Hepatocyte (in vitro differentiated cells): Measurements from ENCODE around the gene RCC2. TPM values are rescaled to one million over a fixed set of nuclear protein-coding genes. Genes with fewer than 3 reads are reported as not detected.

Source experiments
- DNase-seq: peaks from one replicate; pipeline ENCODE4 v3.0.0-alpha.2; 2016; ENCODE audit warnings: low spot score
- H2AFZ ChIP-seq: fragments of 200-600 bp; sonication (generic); 2 replicates; pipeline ENCODE4 v1.6.0; 2016; ENCODE audit warnings: antibody characterized with exemption, mild to moderate bottlenecking
- H3K27ac ChIP-seq: fragments of 200-600 bp; sonication (generic); 2 replicates; pipeline ENCODE4 v1.5.1; 2016; ENCODE audit warnings: mild to moderate bottlenecking
- H3K27me3 ChIP-seq: fragments of 200-600 bp; sonication (generic); 2 replicates; pipeline ENCODE4 v1.6.1; 2016
- H3K36me3 ChIP-seq: fragments of 200-600 bp; sonication (generic); replicated peaks from 2 replicates; pipeline ENCODE4 v1.5.1; 2016; ENCODE audit warnings: low read depth; ENCODE audit not compliant: insufficient read depth
- H3K4me1 ChIP-seq: fragments of 200-600 bp; sonication (generic); 2 replicates; pipeline ENCODE4 v1.5.1; 2016; ENCODE audit warnings: mild to moderate bottlenecking, moderate library complexity; ENCODE audit not compliant: insufficient read depth
- H3K4me2 ChIP-seq: fragments of 200-600 bp; sonication (generic); 2 replicates; pipeline ENCODE4 v1.6.0; 2016
- H3K4me3 ChIP-seq: fragments of 200-600 bp; sonication (generic); 2 replicates; pipeline ENCODE4 v1.5.1; 2016; ENCODE audit warnings: mild to moderate bottlenecking
- H3K79me2 ChIP-seq: fragments of 200-600 bp; sonication (generic); 2 replicates; pipeline ENCODE4 v1.6.0; 2017; ENCODE audit warnings: mild to moderate bottlenecking
- H3K9me2 ChIP-seq: fragments of 200-600 bp; sonication (generic); replicated peaks from 2 replicates; pipeline ENCODE4 v1.6.0; 2017; ENCODE audit warnings: mild to moderate bottlenecking; ENCODE audit not compliant: insufficient read depth
- H3K9me3 ChIP-seq: fragments of 200-600 bp; sonication (generic); 2 replicates; pipeline ENCODE4 v1.5.1; 2016; ENCODE audit warnings: low read depth, mild to moderate bottlenecking
- H4K20me1 ChIP-seq: fragments of 200-600 bp; sonication (generic); 2 replicates; pipeline ENCODE4 v1.6.0; 2016; ENCODE audit warnings: mild to moderate bottlenecking; ENCODE audit not compliant: insufficient read depth, poor library complexity, severe bottlenecking
- EZH2 ChIP-seq: fragments of 200-600 bp; sonication (generic); IDR thresholded peaks from 2 replicates; pipeline ENCODE4 v1.6.1; 2016; ENCODE audit warnings: antibody characterized with exemption, mild to moderate bottlenecking, borderline replicate concordance
- EZH2phosphoT487 ChIP-seq: fragments of 200-600 bp; sonication (generic); IDR thresholded peaks from one replicate; pipeline ENCODE4 v1.6.1; 2018; ENCODE audit warnings: antibody characterized with exemption, mild to moderate bottlenecking, low read depth, moderate library complexity; ENCODE audit not compliant: unreplicated experiment, severe bottlenecking
- WGBS: methylation state at CpG from one replicate; pipeline ENCODE4 v1.1.6; 2016; ENCODE audit warnings: low lambda C conversion rate; ENCODE audit errors: missing lambda C conversion rate; 5-methylcytosine and 5-hydroxymethylcytosine counted together
- polyA plus RNA-seq: library from polyadenylated mRNA; unstranded; fragments of >200 nt; fragmentation: Nextera tagmentation; extraction: Ambion mirVana; gene quantifications from 2 replicates; pipeline ENCODE4 v1.2.1, GENCODE V29; 2016
- total RNA-seq: library from RNA; depleted of rRNA; stranded (reverse); fragments of >200 nt; gene quantifications from 2 replicates; pipeline ENCODE4 v1.2.3, GENCODE V29; 2014
- TF ChIP-seq, protein P1 (sequence below): fragments of 200-600 bp; sonication (generic); IDR thresholded peaks from 2 replicates; pipeline ENCODE4 v1.5.1; 2016; ENCODE audit warnings: antibody characterized with exemption, mild to moderate bottlenecking; ENCODE audit not compliant: poor library complexity

The RCC2 gene
- total and polyA plus RNA-seq, 2 experiments from 2014 or later = 22.5 to 56.9 TPM

GRCh38 chr1:17433261-17433660, 6.2 kb downstream of the RCC2 start:
- Histone ChIP-seq H3K9me2 (no peaks in the 10 kb centered on the region), H3K4me2 (no peak overlapping the region), H3K4me3 (no peak overlapping the region), H3K27me3 (no peaks in the 10 kb centered on the region), H3K27ac (no peak overlapping the region), H2AFZ (no peak overlapping the region), H3K9me3 (no peaks in the 10 kb centered on the region), H3K36me3 (no peaks in the 10 kb centered on the region), H3K79me2 (peaks cover 90% of the 10 kb centered on the region), H3K4me1 (peaks cover 10% of the 10 kb centered on the region), H4K20me1 (peaks cover 78% of the 10 kb centered on the region)
- no peak for DNase-seq
- over 99% methylated on average over 13 of the region's 13 CpGs for WGBS
- TF ChIP-seq EZH2 (no peak), EZH2phosphoT487 (no peak)
- TF ChIP-seq, protein P1, sequence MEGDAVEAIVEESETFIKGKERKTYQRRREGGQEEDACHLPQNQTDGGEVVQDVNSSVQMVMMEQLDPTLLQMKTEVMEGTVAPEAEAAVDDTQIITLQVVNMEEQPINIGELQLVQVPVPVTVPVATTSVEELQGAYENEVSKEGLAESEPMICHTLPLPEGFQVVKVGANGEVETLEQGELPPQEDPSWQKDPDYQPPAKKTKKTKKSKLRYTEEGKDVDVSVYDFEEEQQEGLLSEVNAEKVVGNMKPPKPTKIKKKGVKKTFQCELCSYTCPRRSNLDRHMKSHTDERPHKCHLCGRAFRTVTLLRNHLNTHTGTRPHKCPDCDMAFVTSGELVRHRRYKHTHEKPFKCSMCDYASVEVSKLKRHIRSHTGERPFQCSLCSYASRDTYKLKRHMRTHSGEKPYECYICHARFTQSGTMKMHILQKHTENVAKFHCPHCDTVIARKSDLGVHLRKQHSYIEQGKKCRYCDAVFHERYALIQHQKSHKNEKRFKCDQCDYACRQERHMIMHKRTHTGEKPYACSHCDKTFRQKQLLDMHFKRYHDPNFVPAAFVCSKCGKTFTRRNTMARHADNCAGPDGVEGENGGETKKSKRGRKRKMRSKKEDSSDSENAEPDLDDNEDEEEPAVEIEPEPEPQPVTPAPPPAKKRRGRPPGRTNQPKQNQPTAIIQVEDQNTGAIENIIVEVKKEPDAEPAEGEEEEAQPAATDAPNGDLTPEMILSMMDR = no peak

DNA sequence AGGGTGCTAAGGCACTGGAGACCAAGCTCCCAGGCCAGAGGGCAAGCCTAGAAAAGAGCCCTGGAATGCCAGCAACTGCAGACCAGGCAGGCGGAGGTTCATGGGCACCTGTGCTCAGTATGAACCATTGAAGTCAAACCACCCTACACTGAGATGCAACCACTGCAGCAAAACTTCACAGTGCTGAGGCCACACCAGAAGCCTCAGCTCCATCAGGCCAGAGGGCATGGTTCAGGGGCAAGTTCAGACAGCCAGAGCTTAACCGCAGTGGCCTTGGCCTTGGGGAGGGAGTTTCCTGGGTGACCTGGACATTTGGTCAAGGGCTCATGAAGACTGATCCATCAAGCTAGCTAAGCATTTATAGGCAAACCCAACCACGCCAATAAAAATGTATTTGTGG, 7.1 kb downstream of the RCC2 start:
- DNase-seq = no peak
- H3K4me3 ChIP-seq = no peak overlapping the region
- peaks cover 10% of the 10 kb centered on the region for H3K4me1 ChIP-seq
- no peaks in the 10 kb centered on the region for H3K9me3 ChIP-seq
- no peaks in the 10 kb centered on the region for H3K27me3 ChIP-seq
- no peaks in the 10 kb centered on the region for H3K36me3 ChIP-seq
- H2AFZ ChIP-seq = no peak overlapping the region
- TF ChIP-seq EZH2phosphoT487 (no peak), EZH2 (no peak)
- TF ChIP-seq, protein P1 = no peak
- H3K4me2 ChIP-seq = no peak overlapping the region
- peaks cover 79% of the 10 kb centered on the region for H4K20me1 ChIP-seq
- no peak overlapping the region for H3K27ac ChIP-seq
- 100% methylated on average over 3 of the region's 3 CpGs for WGBS
- H3K79me2 ChIP-seq = peaks cover 98% of the 10 kb centered on the region
- H3K9me2 ChIP-seq = no peaks in the 10 kb centered on the region

DNA sequence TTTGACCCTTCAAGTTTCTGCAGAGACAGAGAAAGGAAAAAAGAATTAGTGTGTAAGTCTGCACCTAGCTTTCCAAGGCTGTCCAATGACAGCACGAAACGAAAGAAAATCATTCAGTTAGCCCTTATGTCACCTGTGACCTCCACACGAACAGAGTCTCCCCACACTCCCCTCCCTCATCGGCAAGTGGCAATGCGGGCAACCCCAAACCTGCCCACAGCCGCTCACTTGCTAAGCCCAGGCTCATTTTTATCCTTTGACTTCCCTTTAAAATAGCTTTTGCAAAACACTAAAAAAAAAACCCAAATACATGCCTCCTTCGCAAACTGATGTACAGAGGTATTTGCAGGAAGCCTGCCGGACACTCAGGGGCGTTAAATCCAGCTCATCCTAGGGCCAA, 10.3 kb downstream of the RCC2 start:
- H3K9me2 ChIP-seq = no peaks in the 10 kb centered on the region
- H3K79me2 ChIP-seq = peaks cover 77% of the 10 kb centered on the region
- no peaks in the 10 kb centered on the region for H3K9me3 ChIP-seq
- H3K36me3 ChIP-seq = no peaks in the 10 kb centered on the region
- 94% methylated on average over 9 of the region's 9 CpGs for WGBS
- H3K4me1 ChIP-seq = no peaks in the 10 kb centered on the region
- DNase-seq = no peak
- H4K20me1 ChIP-seq = peaks cover 52% of the 10 kb centered on the region
- H2AFZ ChIP-seq = no peak overlapping the region
- H3K4me3 ChIP-seq = no peak overlapping the region
- H3K27ac ChIP-seq = no peak overlapping the region
- no peak for TF ChIP-seq EZH2phosphoT487
- TF ChIP-seq, protein P1 = no peak
- TF ChIP-seq EZH2 = no peak
- H3K27me3 ChIP-seq = no peaks in the 10 kb centered on the region
- no peak overlapping the region for H3K4me2 ChIP-seq
